Measurements from ENCODE around the gene PRKCH. TPM values are rescaled to one million over a fixed set of nuclear protein-coding genes. Genes with fewer than 3 reads are reported as not detected.

Gene PRKCH
- total RNA-seq, 3 donors from 2014 or later (not counting 1 experiment from before 2014, with no cell fraction given) = 610 to 756 (median 618) TPM

- intact Hi-C loops (cut with micrococcal nuclease) = no loop called here
- no peak for ATAC-seq
- Histone ChIP-seq H3K4me1 (ENCODE audit: control insufficient read depth, insufficient read depth, low read length) (no peaks in the 10 kb centered on the region), H3K27ac (ENCODE audit: low read length) (no peak overlapping the region), H3K4me3 (ENCODE audit: low read length) (no peak overlapping the region), H3K27me3 (ENCODE audit: control insufficient read depth, insufficient read depth, low read length) (no peaks in the 10 kb centered on the region), H3K9me3 (ENCODE audit: control insufficient read depth, insufficient read depth, low read length) (no peaks in the 10 kb centered on the region), H3K36me3 (ENCODE audit: control insufficient read depth, insufficient read depth, low read length) (no peaks in the 10 kb centered on the region)
- H3K9me3 Mint-ChIP-seq = no peaks in the 10 kb centered on the region
- 88% methylated on average over 1 of the region's 1 CpG for WGBS (ENCODE audit: insufficient coverage)
- DNase-seq = no peak
- no peak for TF ChIP-seq CTCF (IDR thresholded peaks at IDR 0.05)
- H3K4me1 Mint-ChIP-seq = peaks cover 6 to 10% of the 10 kb centered on the region in 2 donors
- H3K27ac Mint-ChIP-seq = no peak overlapping the region
- H3K27me3 Mint-ChIP-seq (ENCODE audit: low read depth in 2 of 2) = peaks cover 4 to 5% of the 10 kb centered on the region in 2 donors
- no peaks in the 10 kb centered on the region for H3K36me3 Mint-ChIP-seq
- no peak overlapping the region for H3K4me3 Mint-ChIP-seq
Measured at GRCh38 chr14:61581340-61581739, 260.0 kb downstream of the PRKCH start.

- no peaks in the 10 kb centered on the region for H3K4me1 ChIP-seq (ENCODE audit: control insufficient read depth, insufficient read depth, low read length)
- 94% methylated on average over 3 of the region's 3 CpGs for WGBS (ENCODE audit: insufficient coverage)
- Mint-ChIP-seq H3K9me3 (no peaks in the 10 kb centered on the region), H3K4me3 (no peak overlapping the region), H3K36me3 (no peaks in the 10 kb centered on the region), H3K27ac (no peak overlapping the region), H3K27me3 (ENCODE audit: low read depth in 2 of 2) (peaks cover 4 to 6% of the 10 kb centered on the region in 2 donors), H3K4me1 (peaks cover 6 to 10% of the 10 kb centered on the region in 2 donors)
- H3K9me3 ChIP-seq (ENCODE audit: control insufficient read depth, insufficient read depth, low read length) = no peaks in the 10 kb centered on the region
- DNase-seq (no peak), ATAC-seq (no peak)
- no peaks in the 10 kb centered on the region for H3K27me3 ChIP-seq (ENCODE audit: control insufficient read depth, insufficient read depth, low read length)
- intact Hi-C loops (cut with micrococcal nuclease) = no loop called here
- H3K36me3 ChIP-seq (ENCODE audit: control insufficient read depth, insufficient read depth, low read length) = no peaks in the 10 kb centered on the region
- TF ChIP-seq CTCF (IDR thresholded peaks at IDR 0.05) = no peak
- no peak overlapping the region for H3K4me3 ChIP-seq (ENCODE audit: low read length)
- H3K27ac ChIP-seq (ENCODE audit: low read length) = no peak overlapping the region
Measured at GRCh38 chr14:61581955-61582615, 260.7 kb downstream of the PRKCH start.

- Histone ChIP-seq H3K27me3 (ENCODE audit: control insufficient read depth, insufficient read depth, low read length) (no peaks in the 10 kb centered on the region), H3K4me1 (ENCODE audit: control insufficient read depth, insufficient read depth, low read length) (no peaks in the 10 kb centered on the region), H3K36me3 (ENCODE audit: control insufficient read depth, insufficient read depth, low read length) (no peaks in the 10 kb centered on the region), H3K27ac (ENCODE audit: low read length) (no peak overlapping the region), H3K4me3 (ENCODE audit: low read length) (no peak overlapping the region), H3K9me3 (ENCODE audit: control insufficient read depth, insufficient read depth, low read length) (no peaks in the 10 kb centered on the region)
- H3K27me3 Mint-ChIP-seq (ENCODE audit: low read depth in 2 of 2) = peaks cover 0 to 6% of the 10 kb centered on the region in 2 donors
- H3K9me3 Mint-ChIP-seq = no peaks in the 10 kb centered on the region
- 80% methylated on average over 1 of the region's 2 CpGs for WGBS (ENCODE audit: insufficient coverage)
- intact Hi-C loops (cut with micrococcal nuclease) = no loop called here
- H3K36me3 Mint-ChIP-seq = no peaks in the 10 kb centered on the region
- peaks cover 5 to 6% of the 10 kb centered on the region in 2 donors for H3K4me1 Mint-ChIP-seq
- TF ChIP-seq CTCF (IDR thresholded peaks at IDR 0.05) = no peak
- no peak overlapping the region for H3K4me3 Mint-ChIP-seq
- H3K27ac Mint-ChIP-seq = no peak overlapping the region
- ATAC-seq (no peak), DNase-seq (no peak)
Measured at GRCh38 chr14:61582815-61583214, 261.4 kb downstream of the PRKCH start.

- no peaks in the 10 kb centered on the region for H3K9me3 Mint-ChIP-seq
- H3K27me3 Mint-ChIP-seq (ENCODE audit: low read depth in 2 of 2) = peaks cover 0 to 6% of the 10 kb centered on the region in 2 donors
Measured at GRCh38 chr14:61584331-61584741, 263.0 kb downstream of the PRKCH start.

More at GRCh38 chr14:61584331-61584741, 263.0 kb downstream of the PRKCH start:
- no peak overlapping the region for H3K4me3 ChIP-seq (ENCODE audit: low read length)
- no peak overlapping the region for H3K27ac Mint-ChIP-seq
- H3K27ac ChIP-seq (ENCODE audit: low read length) = no peak overlapping the region
- ATAC-seq (no peak), DNase-seq (no peak)
- H3K36me3 ChIP-seq (ENCODE audit: control insufficient read depth, insufficient read depth, low read length) = no peaks in the 10 kb centered on the region
- WGBS (ENCODE audit: insufficient coverage) = 89% methylated on average over 3 of the region's 3 CpGs
- no peaks in the 10 kb centered on the region for H3K4me1 ChIP-seq (ENCODE audit: control insufficient read depth, insufficient read depth, low read length)
- H3K4me1 Mint-ChIP-seq = peaks cover 0 to 2% of the 10 kb centered on the region in 2 donors
- no peaks in the 10 kb centered on the region for H3K36me3 Mint-ChIP-seq
- no peaks in the 10 kb centered on the region for H3K9me3 ChIP-seq (ENCODE audit: control insufficient read depth, insufficient read depth, low read length)
- no peak for TF ChIP-seq CTCF (IDR thresholded peaks at IDR 0.05)
- intact Hi-C loops (cut with micrococcal nuclease) = no loop called here
- H3K4me3 Mint-ChIP-seq = no peak overlapping the region
- H3K27me3 ChIP-seq (ENCODE audit: control insufficient read depth, insufficient read depth, low read length) = no peaks in the 10 kb centered on the region

Data from natural killer cell (primary cell).